ENCODE results near the gene NRXN3.

The NRXN3 gene

GRCh38 chr14:79552778-79553177, 1382.6 kb downstream of the NRXN3 start:
- Histone ChIP-seq H3F3A (ENCODE audit: insufficient read depth, low read length) (no peaks in the 10 kb centered on the region), H3K4me3 (ENCODE audit: low read depth, low read length, poor library complexity, severe bottlenecking) (no peak overlapping the region), H4K20me1 (ENCODE audit: insufficient read depth, low read length) (no peaks in the 10 kb centered on the region), H3K27ac (ENCODE audit: low read depth, low read length, poor library complexity, severe bottlenecking) (no peak overlapping the region), H3K4me2 (ENCODE audit: low read length) (no peak overlapping the region), H3K36me3 (ENCODE audit: insufficient read depth, low read length) (no peaks in the 10 kb centered on the region), H3K9ac (ENCODE audit: low read length) (no peak overlapping the region), H3K27me3 (ENCODE audit: insufficient read depth, low read length) (no peaks in the 10 kb centered on the region), H3K79me2 (ENCODE audit: insufficient read depth, low read length) (no peaks in the 10 kb centered on the region), H3K9me2 (ENCODE audit: low read depth, low read length) (no peaks in the 10 kb centered on the region), H2AFZ (ENCODE audit: low read length) (no peak overlapping the region), H3K4me1 (ENCODE audit: insufficient read depth, low read length, severe bottlenecking) (no peaks in the 10 kb centered on the region), H3K9me3 (ENCODE audit: low read length) (no peaks in the 10 kb centered on the region)
- TF ChIP-seq EZH2 (IDR thresholded peaks at IDR 0.05; ENCODE audit: borderline replicate concordance, low read length) (no peak), CTCF (IDR thresholded peaks at IDR 0.05; ENCODE audit: low read length) (no peak)

- Histone ChIP-seq H3K9ac (ENCODE audit: low read length) (no peak overlapping the region), H2AFZ (ENCODE audit: low read length) (no peak overlapping the region), H4K20me1 (ENCODE audit: insufficient read depth, low read length) (no peaks in the 10 kb centered on the region), H3K4me2 (ENCODE audit: low read length) (no peak overlapping the region), H3K9me2 (ENCODE audit: low read depth, low read length) (no peaks in the 10 kb centered on the region), H3F3A (ENCODE audit: insufficient read depth, low read length) (no peaks in the 10 kb centered on the region), H3K4me3 (ENCODE audit: low read depth, low read length, poor library complexity, severe bottlenecking) (no peak overlapping the region), H3K36me3 (ENCODE audit: insufficient read depth, low read length) (no peaks in the 10 kb centered on the region), H3K9me3 (ENCODE audit: low read length) (no peaks in the 10 kb centered on the region), H3K79me2 (ENCODE audit: insufficient read depth, low read length) (no peaks in the 10 kb centered on the region), H3K4me1 (ENCODE audit: insufficient read depth, low read length, severe bottlenecking) (no peaks in the 10 kb centered on the region), H3K27me3 (ENCODE audit: insufficient read depth, low read length) (no peaks in the 10 kb centered on the region), H3K27ac (ENCODE audit: low read depth, low read length, poor library complexity, severe bottlenecking) (no peak overlapping the region)
- TF ChIP-seq CTCF (IDR thresholded peaks at IDR 0.05; ENCODE audit: low read length) (no peak), EZH2 (IDR thresholded peaks at IDR 0.05; ENCODE audit: borderline replicate concordance, low read length) (no peak)
Observed at GRCh38 chr14:79554816-79555215, 1384.6 kb downstream of the NRXN3 start.

- Histone ChIP-seq H3K9ac (ENCODE audit: low read length) (no peak overlapping the region), H3K27ac (ENCODE audit: low read depth, low read length, poor library complexity, severe bottlenecking) (no peak overlapping the region), H3K9me3 (ENCODE audit: low read length) (no peaks in the 10 kb centered on the region), H4K20me1 (ENCODE audit: insufficient read depth, low read length) (no peaks in the 10 kb centered on the region), H2AFZ (ENCODE audit: low read length) (no peak overlapping the region), H3K4me1 (ENCODE audit: insufficient read depth, low read length, severe bottlenecking) (no peaks in the 10 kb centered on the region), H3K36me3 (ENCODE audit: insufficient read depth, low read length) (no peaks in the 10 kb centered on the region), H3K9me2 (ENCODE audit: low read depth, low read length) (no peaks in the 10 kb centered on the region), H3F3A (ENCODE audit: insufficient read depth, low read length) (no peaks in the 10 kb centered on the region), H3K79me2 (ENCODE audit: insufficient read depth, low read length) (no peaks in the 10 kb centered on the region), H3K4me2 (ENCODE audit: low read length) (no peak overlapping the region), H3K27me3 (ENCODE audit: insufficient read depth, low read length) (no peaks in the 10 kb centered on the region), H3K4me3 (ENCODE audit: low read depth, low read length, poor library complexity, severe bottlenecking) (no peak overlapping the region)
- TF ChIP-seq CTCF (IDR thresholded peaks at IDR 0.05; ENCODE audit: low read length) (no peak), EZH2 (IDR thresholded peaks at IDR 0.05; ENCODE audit: borderline replicate concordance, low read length) (no peak)
Observed at GRCh38 chr14:79555429-79555828, 1385.3 kb downstream of the NRXN3 start.

Data from OCI-LY1 (cell line).